ENCODE results near the gene GTPBP4.
"Not testable (repeated sequence)": the region's sequence is repeated elsewhere in the genome, so short reads cannot be mapped to it uniquely, and the experiment has no call there.

Gene GTPBP4

DNA sequence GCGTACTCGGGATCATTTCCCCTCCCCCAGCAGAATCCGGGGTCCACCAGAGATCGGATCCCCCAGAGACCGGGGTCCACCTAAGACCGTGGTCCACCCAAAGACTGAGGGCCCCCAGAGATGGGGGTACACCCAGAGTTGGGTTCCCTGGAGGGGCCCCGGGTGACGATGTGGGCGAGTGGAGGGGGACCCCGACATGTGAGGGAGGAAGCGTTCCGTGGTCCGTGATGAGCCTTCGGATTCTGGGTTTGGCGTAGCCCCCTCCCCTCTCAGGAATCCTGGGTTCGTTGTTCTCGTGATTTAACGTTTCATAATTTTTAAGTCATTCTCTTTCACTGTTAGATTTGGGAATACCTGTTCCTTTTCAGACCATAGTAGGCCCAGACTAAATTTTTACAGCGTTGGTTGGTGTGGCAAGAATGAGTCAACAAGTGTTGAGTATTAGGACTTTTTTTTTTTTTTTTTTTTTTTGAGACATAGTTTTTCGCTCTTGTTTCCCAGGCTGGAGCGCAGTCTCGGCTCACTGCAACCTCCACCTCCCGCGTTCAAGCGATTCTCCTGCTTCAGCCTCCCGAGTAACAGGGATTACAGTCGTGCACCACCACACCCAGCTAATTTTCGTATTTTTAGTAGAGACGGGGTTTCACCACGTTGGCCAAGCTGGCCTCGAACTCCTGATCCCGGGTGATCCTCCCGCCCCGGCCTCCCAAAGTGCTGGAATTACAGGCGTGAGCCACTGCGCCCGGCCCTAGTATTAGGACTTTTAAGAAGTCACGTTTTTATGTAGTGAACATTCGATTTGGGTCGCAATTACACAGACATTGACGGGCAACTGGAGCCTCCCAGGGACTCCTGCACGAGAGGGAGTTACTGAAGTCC lies 672 bp downstream of the GTPBP4 start:
- in situ Hi-C loops (cut with MboI; ENCODE audit: low sequenced_read_pairs) = no loop called here

DNA sequence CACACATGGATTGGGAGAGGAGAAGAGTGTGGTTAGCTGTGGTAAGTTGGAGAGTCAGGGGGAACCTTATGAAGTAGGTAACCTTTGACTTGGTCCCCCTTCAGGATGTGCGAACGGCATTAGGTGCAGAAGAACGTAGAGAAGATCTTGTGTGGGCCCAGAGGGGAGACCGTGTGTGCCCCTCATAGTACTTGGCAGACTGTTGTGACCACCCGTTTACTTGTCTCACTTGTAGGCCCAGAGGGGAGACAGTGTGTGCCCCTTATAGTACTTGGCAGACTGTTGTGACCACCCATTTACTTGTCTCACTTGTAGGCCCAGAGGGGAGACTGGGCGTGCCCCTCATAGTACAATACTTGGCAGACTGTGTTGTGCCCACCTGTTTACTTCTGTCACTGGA lies 2.6 kb downstream of the GTPBP4 start:
- in situ Hi-C loops (cut with MboI; ENCODE audit: low sequenced_read_pairs) = no loop called here

DNA sequence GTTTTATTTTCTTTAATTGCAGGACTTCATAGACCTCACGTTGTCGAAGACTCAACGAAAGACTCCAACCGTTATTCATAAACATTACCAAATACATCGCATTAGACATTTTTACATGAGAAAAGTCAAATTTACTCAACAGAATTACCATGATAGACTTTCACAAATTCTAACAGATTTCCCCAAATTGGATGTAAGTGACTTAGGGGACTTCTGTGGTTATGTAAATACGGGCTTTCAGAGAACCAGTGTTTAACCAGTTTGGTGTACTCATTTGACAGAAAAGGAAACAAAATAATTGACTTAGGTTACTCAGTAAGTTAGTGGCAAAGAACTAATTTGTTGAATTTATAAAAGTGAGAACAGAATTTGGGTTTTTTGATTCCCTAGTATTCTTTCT lies 4.2 kb downstream of the GTPBP4 start:
- in situ Hi-C loops (cut with MboI; ENCODE audit: low sequenced_read_pairs) = no loop called here

DNA sequence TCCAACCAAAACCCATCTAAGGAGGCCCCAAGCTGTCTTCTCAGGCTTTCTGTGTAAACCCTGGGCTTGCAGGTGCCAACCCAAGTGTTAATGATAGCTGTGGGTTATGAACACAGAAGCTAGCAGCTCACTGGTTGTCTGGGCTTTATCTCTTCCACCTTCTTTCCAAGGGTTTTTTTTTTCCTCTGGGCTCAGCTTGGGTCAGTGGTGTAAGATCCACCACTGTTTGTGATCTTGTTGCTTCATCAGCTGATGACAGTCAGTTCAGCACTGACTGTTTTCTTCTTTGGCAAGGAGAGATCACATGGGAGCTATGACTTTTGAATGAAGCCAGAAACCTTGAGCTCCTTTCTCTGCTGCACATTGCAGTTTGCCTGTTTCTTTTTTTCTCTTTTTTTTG lies 4.6 kb downstream of the GTPBP4 start:
- in situ Hi-C loops (cut with MboI; ENCODE audit: low sequenced_read_pairs) = no loop called here

DNA sequence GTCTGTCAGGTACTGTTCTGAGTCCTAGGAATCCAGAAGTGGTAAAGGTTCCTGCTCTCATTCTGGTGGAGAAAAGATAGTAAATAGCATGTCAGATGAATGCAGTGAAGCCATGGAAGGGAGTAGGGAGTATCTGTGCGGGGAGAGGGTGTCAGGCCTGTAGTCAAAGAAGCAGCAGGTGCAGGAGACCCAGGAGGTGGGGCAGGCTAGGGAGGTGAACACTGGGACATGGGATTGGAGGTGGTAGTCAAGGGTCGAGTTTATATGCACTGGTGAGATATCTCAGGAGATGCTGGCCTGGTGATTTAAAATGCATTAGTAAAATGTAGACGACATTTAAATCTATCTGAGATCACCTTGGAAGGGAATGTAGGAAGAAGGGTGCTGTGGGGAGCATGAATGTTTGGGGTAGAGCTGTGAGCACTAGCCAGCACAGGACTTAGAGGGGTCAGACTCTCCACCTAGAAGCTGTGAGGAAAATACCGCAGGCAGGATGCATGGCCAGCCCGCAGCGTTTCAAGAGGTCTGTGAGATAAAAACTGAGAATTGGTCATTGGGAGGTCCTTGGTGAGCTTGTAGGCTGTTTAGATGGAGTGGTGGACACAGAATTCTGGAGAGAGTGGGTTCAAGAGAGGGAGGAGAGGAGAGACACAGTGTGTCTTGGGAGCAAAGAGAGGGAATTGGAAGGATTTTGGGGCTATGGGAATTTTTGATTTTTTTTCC lies 6.8 kb downstream of the GTPBP4 start:
- in situ Hi-C loops (cut with MboI; ENCODE audit: low sequenced_read_pairs) = no loop called here

DNA sequence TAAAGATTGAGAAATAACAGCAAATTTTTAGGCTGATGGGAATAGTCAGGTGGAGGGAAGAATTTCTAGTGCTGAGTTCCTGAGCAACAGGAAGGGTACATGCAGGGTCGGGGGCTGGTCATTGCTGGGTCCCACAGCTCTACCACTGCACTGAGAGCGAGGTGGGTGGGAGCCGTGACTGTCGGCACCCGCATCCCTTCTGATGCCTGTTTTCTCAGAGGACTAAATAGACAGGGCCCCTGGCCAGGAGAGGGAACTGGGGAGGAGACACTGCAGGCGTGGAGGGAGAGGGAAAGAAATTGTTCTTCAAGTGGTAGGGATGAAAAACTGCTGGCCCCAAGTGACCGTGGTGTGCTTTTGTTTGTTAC lies 7.3 kb downstream of the GTPBP4 start:
- in situ Hi-C loops (cut with MboI; ENCODE audit: low sequenced_read_pairs) = no loop called here

DNA sequence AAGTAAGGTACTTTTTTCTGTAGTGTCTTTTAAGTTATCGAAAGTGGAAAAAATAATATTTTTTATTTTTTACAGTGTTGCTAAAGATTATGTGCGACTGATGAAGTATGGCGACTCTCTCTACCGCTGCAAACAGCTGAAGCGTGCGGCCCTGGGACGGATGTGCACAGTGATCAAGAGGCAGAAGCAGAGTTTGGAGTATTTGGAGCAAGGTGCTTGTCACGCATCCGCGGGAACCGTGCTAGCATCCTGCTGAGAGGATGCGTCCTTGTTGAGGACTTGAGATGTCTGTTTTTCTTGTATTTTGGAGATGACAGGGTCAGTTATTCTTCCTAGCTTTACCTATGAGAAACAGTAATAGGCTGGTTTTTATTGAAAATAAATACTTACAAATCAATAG lies 7.8 kb downstream of the GTPBP4 start:
- in situ Hi-C loops (cut with MboI; ENCODE audit: low sequenced_read_pairs) = no loop called here

DNA sequence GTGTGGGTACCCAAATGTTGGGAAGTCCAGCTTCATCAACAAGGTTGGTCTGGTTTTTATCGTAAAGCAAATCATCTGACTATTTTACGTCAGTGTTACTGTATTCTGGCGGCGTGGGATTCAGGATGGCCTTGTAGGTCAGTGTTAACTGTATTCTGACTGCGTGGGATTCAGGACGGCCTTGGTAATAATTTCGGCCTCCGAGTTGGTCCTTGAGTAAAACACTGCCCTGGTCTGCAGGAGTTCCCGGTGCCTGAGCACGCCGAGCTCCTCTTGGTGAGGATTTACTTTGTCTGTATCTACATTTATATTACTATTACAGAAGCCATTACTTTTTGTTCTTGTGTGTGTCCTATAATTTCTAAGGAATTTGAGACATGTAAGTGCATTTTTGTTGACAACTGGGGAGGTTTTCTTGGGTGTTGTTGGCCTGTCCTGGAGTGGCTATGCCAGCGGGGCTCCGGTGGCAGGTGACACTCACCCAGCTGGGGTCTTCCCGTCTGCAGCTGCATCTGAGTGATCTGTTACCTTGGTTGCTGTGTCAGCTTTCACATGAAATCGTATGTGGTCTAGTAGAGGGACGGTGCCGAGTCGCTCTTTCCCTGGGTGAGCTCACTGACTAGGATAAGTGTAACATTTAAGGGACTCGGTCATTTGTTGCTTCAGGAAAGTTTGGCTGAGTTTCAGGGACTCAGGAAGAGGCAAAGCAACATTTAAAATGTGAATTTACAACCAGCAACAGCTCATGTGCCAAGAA lies 9.2 kb downstream of the GTPBP4 start:
- in situ Hi-C loops (cut with MboI; ENCODE audit: low sequenced_read_pairs) = no loop called here

DNA sequence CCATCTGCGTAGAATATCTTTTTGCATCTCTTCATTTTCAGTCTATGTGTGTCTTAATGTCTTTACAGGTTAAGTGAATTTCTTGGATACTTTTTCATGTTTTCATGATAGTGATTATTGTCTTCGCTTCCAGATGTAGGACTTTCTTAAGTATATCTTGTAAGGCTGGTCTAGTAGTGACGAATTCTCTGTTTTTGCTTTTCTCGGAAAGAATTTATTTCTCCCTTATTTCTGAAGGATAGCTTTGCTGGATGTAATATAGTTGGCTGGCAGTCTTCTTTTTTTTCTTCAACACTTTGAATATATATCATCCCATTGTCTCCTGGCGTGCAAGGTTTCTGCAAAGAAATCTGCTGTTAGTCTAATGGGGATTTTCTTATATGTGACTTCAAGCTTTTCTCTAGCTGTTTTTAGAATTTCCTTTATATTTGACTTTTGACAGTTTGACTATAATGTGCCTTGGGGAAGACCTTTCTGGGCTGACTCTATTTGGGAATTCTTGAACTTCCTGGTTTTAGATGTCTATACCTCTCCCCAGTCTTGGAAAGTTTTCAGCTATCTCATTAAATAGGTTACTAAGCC lies 14.3 kb downstream of the GTPBP4 start:
- in situ Hi-C loops (cut with MboI; ENCODE audit: low sequenced_read_pairs) = no loop called here

DNA sequence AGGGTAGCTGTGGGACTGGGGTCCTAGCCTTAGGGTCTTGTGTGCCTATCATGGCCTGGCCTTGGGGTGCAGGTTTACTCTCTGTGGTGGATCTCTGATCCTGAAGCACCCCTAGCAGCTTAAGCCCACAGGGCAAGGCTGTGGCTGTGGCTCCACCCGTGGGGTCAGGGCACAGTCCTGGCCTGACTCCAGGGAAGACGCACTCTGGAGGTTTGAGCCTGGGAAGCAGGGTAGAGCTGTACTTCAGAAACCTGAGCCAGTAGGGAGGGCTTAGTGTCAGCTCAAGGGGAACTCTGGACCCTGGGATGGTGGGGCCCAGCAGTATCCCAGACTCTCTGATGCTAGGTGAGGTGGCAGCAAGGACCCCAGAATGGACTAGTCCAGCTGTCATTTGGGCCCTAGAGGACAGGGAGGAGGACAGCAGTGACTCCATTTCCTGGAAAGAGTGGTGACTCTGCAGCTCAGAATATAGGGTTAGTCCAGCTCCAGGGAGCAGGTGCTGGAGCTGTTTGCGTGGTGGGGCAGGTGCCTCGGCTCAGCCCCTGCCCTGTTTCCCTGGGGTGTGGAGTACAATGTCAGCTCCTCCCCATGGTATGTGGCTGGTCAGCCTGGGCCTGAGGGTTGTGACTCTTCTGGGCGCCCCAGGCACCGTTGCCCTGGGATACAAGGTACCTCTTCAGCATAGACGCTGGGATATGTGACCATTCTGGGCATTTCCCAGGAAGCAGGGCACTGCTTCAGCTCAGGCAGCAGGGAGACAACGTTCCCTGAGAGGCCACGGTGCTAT lies 15.8 kb downstream of the GTPBP4 start:
- in situ Hi-C loops (cut with MboI; ENCODE audit: low sequenced_read_pairs) = no loop called here

DNA sequence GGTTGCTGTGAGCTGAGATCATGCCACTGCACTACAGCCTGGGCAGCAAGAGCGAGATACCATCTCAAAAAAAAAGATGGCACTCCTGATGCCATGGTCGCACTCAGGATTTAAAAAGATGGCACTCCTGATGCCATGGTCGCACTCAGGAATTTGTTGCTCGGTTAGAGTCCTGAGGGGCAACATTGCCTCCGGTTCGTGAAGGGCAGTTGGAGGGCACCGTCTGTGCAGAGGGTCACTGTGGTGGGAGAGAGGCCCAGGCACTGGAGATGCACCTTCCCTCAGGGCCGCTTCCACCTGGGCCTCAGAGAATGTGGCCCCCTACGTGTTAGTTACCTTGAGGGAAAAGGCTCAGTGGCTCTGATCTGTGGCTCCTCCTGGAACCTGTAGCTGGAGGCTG lies 18.3 kb downstream of the GTPBP4 start:
- in situ Hi-C loops (cut with MboI; ENCODE audit: low sequenced_read_pairs) = no loop called here

DNA sequence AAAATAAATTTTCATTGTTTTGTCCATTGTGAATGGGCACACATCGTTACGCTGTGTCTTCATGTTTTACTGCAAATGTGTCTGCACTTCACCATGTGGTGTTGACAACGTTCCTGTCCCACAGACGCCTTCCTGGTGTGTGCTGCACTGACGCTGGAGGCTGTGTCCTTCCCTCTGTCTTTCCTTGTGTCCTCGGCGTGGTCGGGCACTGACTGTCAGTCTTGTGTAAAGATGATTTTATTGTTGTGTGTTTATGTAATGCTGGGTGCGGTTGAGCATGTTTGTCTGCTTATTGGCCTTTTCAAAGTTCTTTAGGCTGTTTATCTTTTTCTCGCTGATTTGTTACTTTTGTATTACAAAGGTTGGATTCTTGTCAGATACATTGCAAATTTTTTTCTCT lies 19.3 kb downstream of the GTPBP4 start:
- in situ Hi-C loops (cut with MboI; ENCODE audit: low sequenced_read_pairs) = no loop called here

DNA sequence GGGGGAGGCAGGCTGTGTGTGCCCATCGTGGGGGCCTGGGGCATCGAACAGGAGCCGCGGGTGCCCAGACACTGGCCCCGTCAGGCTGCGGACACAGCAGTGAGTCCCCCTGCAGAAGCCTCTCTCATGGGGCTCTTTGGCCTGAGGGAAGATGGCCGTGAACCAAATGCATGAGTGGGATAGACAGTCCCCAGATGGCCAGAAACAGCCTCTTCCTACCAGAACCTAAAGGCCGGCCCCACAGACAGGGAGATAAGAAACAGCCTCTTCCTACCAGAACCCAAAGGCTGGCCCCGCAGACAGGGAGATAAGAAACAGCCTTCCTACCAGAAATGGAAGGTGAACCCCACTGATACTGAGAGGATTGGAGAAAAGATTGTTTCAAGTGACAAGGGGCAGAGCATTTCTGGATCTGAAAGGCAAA lies 20.8 kb downstream of the GTPBP4 start:
- in situ Hi-C loops (cut with MboI; ENCODE audit: low sequenced_read_pairs) = no loop called here

DNA sequence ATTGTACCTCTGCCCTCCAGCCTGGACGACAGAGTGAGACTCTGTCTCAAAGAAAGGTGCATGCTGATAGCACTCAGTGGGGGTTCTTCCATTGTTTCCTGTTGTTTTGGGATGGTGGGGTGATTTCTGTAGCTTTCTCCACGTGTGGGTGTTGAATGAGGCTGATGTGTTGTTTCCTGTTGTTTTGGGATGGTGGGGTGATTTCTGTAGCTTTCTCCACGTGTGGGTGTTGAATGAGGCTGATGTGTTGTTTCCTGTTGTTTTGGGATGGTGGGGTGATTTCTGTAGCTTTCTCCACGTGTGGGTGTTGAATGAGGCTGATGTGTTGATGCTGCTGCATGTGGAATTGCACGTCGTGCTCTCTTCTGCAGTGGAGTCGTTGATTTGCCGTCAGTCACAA lies 21.7 kb downstream of the GTPBP4 start:
- in situ Hi-C loops (cut with MboI; ENCODE audit: low sequenced_read_pairs) = not testable (repeated sequence)

DNA sequence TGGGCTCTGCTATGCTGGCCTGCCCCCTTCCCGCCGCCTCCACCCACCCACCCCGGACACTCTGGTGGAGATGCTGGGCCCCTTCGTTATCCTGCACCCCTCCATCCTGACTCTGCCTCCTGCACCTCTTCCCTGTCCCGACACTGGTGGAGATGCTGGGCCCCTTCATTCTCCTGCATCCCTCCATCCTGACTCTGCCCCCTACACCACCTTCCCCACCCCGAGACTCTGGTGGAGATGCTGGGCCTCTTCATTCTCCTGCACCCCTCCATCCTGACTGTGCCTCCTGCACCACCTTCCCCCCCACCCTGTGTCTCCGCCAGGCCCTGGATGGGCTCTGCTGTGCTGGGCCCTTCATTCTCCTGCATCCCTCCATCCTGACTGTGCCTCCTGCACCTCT lies 22.5 kb downstream of the GTPBP4 start:
- in situ Hi-C loops (cut with MboI; ENCODE audit: low sequenced_read_pairs) = no loop called here

DNA sequence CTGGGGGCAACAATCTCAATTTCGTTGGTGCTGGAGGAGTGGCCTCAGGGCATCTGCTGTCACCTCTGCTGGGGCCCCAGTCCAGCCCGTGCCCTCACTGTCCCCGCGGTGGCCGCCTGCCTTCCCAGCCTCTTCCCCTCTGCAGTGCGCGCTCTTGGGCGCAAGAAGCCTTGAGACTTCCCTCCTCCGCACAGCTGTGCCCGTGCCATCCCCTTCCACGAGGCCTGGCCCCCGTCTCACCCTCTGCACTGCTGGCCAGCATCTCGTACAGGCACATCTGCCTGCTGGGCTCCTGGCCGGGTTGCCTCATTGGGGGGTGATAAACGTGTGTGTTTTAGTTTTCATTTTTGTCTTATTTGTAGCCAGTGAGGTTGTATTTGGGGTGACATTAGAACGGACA lies 23.5 kb downstream of the GTPBP4 start:
- in situ Hi-C loops (cut with MboI; ENCODE audit: low sequenced_read_pairs) = no loop called here

DNA sequence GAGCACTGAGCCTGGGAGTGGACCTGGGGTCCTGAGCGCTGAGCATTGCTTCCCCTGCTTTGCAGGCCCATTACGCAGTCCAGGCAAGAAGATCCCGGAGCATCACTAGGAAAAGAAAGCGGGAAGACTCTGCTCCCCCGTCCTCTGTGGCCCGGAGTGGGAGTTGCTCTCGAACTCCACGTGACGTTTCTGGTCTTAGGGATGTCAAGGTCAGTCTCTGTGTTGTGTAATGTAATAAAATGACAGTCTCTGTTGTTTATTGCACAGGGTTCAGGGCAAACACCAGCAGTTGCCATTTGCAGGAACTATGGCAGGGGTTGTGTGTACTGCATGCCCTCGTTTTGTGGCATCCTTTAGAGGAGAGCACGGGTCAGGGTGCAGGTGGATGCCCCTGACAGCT lies 27.5 kb downstream of the GTPBP4 start:
- in situ Hi-C loops (cut with MboI; ENCODE audit: low sequenced_read_pairs) = no loop called here

DNA sequence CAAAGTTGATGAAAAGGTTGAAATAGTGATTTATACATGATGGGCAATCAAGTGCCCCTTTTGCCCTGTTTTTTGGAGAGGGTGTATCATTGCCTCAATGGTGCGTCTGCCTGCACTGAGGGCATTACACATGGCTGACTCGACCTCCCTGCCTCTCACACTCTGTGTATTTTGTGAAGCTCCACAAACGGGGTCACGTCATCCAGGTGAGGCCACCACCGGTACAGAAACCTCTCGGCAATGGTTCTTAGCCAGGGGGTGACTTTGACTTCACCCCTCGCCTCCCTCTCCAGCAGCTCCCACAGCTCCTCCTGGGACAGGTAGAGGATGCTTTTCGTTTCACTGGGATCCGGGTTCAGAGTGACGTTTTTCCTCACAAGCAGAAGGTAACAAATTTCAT lies 31.1 kb downstream of the GTPBP4 start:
- in situ Hi-C loops (cut with MboI; ENCODE audit: low sequenced_read_pairs) = no loop called here

DNA sequence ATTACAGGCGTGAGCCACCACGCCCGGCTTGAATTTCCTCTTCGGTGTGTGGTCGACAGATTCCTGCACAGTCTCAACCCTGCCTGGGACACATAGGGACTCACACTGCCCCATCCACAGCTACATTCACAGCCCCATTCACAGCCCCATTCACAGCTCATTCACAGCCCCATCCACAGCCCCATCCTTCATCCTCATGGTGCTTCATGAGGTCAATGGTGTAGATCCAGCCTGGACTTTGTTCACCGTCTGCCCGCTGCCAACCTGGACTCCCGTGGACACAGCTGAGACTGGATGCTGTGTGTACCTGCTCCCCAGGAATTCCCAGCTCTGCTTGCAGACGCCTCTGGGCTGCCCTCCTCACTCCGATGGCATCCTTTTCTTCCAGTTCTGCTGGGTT lies 32.2 kb downstream of the GTPBP4 start:
- in situ Hi-C loops (cut with MboI; ENCODE audit: low sequenced_read_pairs) = no loop called here

DNA sequence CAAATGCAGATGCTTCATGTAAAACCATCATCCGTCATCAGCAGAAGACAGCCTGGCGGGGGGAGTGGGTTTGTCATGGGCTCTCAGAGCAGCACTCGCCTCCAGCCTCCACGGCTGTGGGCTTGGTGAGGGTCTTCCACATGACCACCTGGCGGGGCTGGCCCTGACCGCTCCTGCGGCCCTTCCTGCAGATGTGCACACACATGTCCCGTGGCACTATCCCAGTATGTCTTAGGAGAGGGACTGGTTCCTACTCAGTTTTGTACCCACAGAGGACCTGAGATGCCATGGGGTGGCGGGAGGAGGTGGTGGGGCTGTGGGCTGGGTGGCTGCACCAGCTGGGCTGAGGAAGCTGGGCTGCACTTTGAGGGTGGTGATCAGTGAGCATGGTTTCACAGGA lies 32.7 kb downstream of the GTPBP4 start:
- in situ Hi-C loops (cut with MboI; ENCODE audit: low sequenced_read_pairs) = no loop called here

DNA sequence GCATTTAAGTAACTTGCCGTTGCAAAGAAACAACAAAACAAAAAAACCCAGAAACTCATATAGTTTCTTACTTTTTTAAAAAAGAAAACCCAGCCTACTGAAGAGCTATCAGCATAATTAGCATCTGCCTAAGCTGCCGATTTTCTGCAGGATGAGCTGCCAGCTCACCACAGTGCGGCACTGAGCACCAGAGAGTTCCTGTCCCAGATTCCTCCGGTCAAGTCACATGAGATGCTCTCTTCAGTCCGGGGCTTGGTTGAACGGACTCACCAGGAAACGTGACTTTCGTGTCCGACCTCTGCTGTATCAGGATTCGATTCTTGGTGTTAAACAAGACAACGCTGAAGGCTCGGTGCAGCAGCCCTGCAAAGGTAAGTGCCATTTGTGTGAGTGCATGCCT lies 34.2 kb downstream of the GTPBP4 start:
- in situ Hi-C loops (cut with MboI; ENCODE audit: low sequenced_read_pairs) = no loop called here
